Measurements from ENCODE around the gene FUNDC1.

The FUNDC1 gene

DNA sequence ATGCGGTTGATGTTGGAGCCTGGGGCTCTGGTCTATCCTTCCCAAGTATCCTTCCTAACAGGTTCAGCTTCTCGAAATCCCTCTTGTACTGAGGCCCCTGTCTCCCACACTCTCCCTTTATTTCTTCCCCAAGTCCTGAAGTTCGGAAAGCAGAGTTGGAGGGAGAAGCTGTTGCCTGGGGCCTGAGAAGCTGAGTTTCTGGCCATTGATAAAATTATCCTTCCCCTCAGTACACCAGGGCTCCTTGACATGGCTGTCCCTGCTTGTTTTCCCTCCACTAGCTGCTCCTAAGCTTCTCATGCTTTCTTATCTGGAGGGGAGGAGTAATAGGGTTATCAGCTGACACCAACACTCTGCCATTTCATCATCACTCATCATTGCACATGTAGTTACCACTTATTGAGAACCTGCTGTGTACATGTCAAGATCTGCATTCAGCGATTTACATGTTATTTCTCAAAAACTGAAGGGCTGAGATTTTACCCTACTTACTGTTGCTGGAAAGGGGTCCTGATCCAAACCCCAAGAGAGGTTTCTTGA, 58.0 kb downstream of the FUNDC1 start:
- H3K27me3 ChIP-seq (ENCODE audit: control insufficient read depth in 5 of 5, insufficient read depth in 4 of 5, low read length in 5 of 5): peaks cover 0 to 12% (median 7%) of the 10 kb centered on the region in 5 donors
- no peaks in the 10 kb centered on the region for H3K4me1 ChIP-seq (ENCODE audit: control insufficient read depth in 5 of 5, insufficient read depth in 5 of 5, low read length in 5 of 5)
- peaks cover 0 to 3% (median 2%) of the 10 kb centered on the region in 5 donors for H3K9me3 ChIP-seq (ENCODE audit: control insufficient read depth in 5 of 5, low read length in 5 of 5)
- H3K36me3 ChIP-seq (ENCODE audit: control insufficient read depth in 5 of 5, insufficient read depth in 5 of 5, low read length in 5 of 5): no peaks in the 10 kb centered on the region
- no peak overlapping the region for H3K4me3 ChIP-seq (ENCODE audit: low read depth in 1 of 5, low read length in 5 of 5)
- H3K27ac ChIP-seq (ENCODE audit: low read depth, low read length): no peak overlapping the region
- H3K9ac ChIP-seq (ENCODE audit: low read length in 5 of 5): no peak overlapping the region

DNA sequence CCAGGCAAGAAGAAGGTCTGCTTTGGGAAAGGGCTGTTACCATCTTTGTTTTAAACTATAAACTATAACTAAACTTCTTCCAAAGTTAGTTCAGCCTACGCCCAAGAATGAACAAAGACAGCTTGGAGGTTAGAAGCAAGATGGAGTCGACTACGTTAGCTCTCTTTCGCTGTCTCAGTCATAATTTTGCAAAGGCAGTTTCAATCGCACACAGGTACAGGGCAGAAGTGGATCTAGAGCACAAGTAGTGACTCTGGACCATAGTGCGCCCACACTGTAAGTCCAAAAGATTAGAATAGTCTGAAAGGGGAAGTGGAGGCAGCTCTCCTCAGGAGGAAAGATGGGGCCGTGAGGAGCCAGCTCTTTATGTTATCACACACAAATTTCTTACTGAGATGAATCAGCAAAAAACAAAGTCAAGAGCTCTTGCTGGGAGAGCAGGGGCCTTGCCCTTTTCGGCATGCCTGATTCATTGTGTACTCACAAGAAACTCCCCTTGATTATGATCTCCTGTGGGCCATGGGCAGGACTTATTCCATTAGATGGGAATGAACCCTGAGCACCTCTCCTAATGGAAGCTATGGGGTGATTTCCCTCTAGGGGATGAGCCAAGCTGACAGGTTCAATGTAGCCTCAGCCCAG, 58.6 kb downstream of the FUNDC1 start:
- H3K9me3 ChIP-seq (ENCODE audit: control insufficient read depth in 5 of 5, low read length in 5 of 5): peaks cover 0 to 3% (median 2%) of the 10 kb centered on the region in 5 donors
- H3K27me3 ChIP-seq (ENCODE audit: control insufficient read depth in 5 of 5, insufficient read depth in 4 of 5, low read length in 5 of 5): peaks cover 0 to 12% (median 7%) of the 10 kb centered on the region in 5 donors
- H3K36me3 ChIP-seq (ENCODE audit: control insufficient read depth in 5 of 5, insufficient read depth in 5 of 5, low read length in 5 of 5): no peaks in the 10 kb centered on the region
- no peak overlapping the region for H3K4me3 ChIP-seq (ENCODE audit: low read depth in 1 of 5, low read length in 5 of 5)
- H3K9ac ChIP-seq (ENCODE audit: low read length in 5 of 5): no peak overlapping the region
- H3K4me1 ChIP-seq (ENCODE audit: control insufficient read depth in 5 of 5, insufficient read depth in 5 of 5, low read length in 5 of 5): no peaks in the 10 kb centered on the region
- H3K27ac ChIP-seq (ENCODE audit: low read depth, low read length): no peak overlapping the region

DNA sequence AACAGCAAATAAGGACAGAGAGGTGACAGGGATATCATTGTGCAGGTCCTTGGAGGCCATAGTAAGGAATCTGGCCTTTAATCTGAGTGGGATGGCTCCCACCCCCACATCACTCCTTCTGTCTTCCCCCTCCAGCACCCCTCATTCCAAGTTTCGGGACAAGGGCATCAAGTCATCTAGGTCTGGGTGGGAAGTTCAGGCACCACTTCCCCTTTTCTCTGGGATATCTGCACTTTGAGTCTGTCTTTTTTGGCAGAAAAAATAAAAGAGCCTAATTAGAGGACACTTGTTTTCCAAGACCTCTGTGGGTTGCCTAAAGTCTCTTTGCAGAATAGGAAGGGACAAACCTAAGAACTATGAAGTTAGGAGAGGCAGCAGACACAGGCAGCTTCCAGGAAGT, 60.1 kb downstream of the FUNDC1 start:
- H3K36me3 ChIP-seq (ENCODE audit: control insufficient read depth in 5 of 5, insufficient read depth in 5 of 5, low read length in 5 of 5): no peaks in the 10 kb centered on the region
- H3K4me3 ChIP-seq (ENCODE audit: low read depth in 1 of 5, low read length in 5 of 5): no peak overlapping the region
- no peaks in the 10 kb centered on the region for H3K4me1 ChIP-seq (ENCODE audit: control insufficient read depth in 5 of 5, insufficient read depth in 5 of 5, low read length in 5 of 5)
- H3K9ac ChIP-seq (ENCODE audit: low read length in 5 of 5): no peak overlapping the region
- H3K27me3 ChIP-seq (ENCODE audit: control insufficient read depth in 5 of 5, insufficient read depth in 4 of 5, low read length in 5 of 5): peaks cover 0 to 11% (median 7%) of the 10 kb centered on the region in 5 donors
- peaks cover 0 to 3% (median 2%) of the 10 kb centered on the region in 5 donors for H3K9me3 ChIP-seq (ENCODE audit: control insufficient read depth in 5 of 5, low read length in 5 of 5)
- H3K27ac ChIP-seq (ENCODE audit: low read depth, low read length): no peak overlapping the region

DNA sequence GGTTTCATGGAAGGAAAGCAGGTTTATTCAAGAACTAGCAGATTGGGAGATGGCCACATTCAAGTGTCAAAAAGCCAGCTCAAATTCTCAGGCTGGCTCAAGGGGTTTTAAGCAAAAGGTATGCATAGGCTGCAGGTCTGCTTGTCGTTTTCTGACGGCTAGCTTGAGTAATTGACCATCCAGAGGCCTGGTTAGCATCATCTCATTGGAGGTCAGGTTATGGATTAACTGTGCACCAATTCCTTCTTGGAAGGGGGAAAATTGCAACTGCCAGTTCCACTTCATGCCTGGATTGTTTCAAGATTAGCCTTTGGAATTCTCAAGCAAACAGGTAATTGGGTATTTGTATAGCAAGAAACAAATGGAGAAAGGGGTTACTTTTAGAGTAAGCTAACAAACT, 62.1 kb downstream of the FUNDC1 start:
- H3K36me3 ChIP-seq (ENCODE audit: control insufficient read depth in 5 of 5, insufficient read depth in 5 of 5, low read length in 5 of 5): no peaks in the 10 kb centered on the region
- peaks cover 0 to 3% (median 2%) of the 10 kb centered on the region in 5 donors for H3K9me3 ChIP-seq (ENCODE audit: control insufficient read depth in 5 of 5, low read length in 5 of 5)
- H3K4me3 ChIP-seq (ENCODE audit: low read depth in 1 of 5, low read length in 5 of 5): no peak overlapping the region
- no peak overlapping the region for H3K9ac ChIP-seq (ENCODE audit: low read length in 5 of 5)
- H3K27me3 ChIP-seq (ENCODE audit: control insufficient read depth in 5 of 5, insufficient read depth in 4 of 5, low read length in 5 of 5): peaks cover 0 to 11% (median 7%) of the 10 kb centered on the region in 5 donors
- H3K27ac ChIP-seq (ENCODE audit: low read depth, low read length): no peak overlapping the region
- no peaks in the 10 kb centered on the region for H3K4me1 ChIP-seq (ENCODE audit: control insufficient read depth in 5 of 5, insufficient read depth in 5 of 5, low read length in 5 of 5)

DNA sequence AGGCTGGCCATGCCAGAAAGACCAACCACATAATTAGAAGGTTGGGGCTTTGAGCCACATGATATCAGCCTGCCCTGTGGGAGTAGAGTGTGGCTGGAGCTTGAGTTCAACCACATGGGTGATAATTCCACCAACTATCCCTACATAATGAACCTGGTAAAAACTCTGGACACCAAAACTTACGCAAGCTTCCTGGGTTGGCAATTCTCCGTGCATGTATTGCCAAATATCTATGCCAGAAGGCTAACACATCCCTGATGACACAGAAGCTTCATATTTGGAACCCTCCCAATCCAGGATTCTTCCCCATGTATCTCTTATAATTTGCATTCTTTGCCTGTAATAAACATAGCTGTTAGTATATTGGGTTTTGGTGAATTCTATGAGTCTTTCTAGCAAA, 68.2 kb downstream of the FUNDC1 start:
- Histone ChIP-seq H3K36me3 (ENCODE audit: control insufficient read depth in 5 of 5, insufficient read depth in 5 of 5, low read length in 5 of 5) (no peaks in the 10 kb centered on the region), H3K27me3 (ENCODE audit: control insufficient read depth in 5 of 5, insufficient read depth in 4 of 5, low read length in 5 of 5) (peaks cover 0 to 7% (median 0%) of the 10 kb centered on the region in 5 donors), H3K27ac (ENCODE audit: low read depth, low read length) (no peak overlapping the region), H3K9ac (ENCODE audit: low read length in 5 of 5) (no peak overlapping the region), H3K4me3 (ENCODE audit: low read depth in 1 of 5, low read length in 5 of 5) (no peak overlapping the region), H3K4me1 (ENCODE audit: control insufficient read depth in 5 of 5, insufficient read depth in 5 of 5, low read length in 5 of 5) (peaks cover 0 to 4% (median 0%) of the 10 kb centered on the region in 5 donors), H3K9me3 (ENCODE audit: control insufficient read depth in 5 of 5, low read length in 5 of 5) (no peaks in the 10 kb centered on the region)
